ENCODE measurements around the gene PCDH15. TPM values are rescaled to one million over a fixed set of nuclear protein-coding genes. Genes with fewer than 3 reads are reported as not detected.

PCDH15 gene
- total and polyA plus RNA-seq, 2 of the 13 experiments (the other 11 are each of a cell fraction or from before 2014, with no cell fraction given): not detected

- TF ChIP-seq ARID4A (CRISPR knock-in tag; IDR thresholded peaks at IDR 0.05; ENCODE audit: borderline replicate concordance) (no peak), ZMYM4 (CRISPR knock-in tag; IDR thresholded peaks at IDR 0.05) (no peak), ZNF709 (CRISPR knock-in tag; IDR thresholded peaks at IDR 0.05) (no peak), RBM39 (IDR thresholded peaks at IDR 0.05; ENCODE audit: low read depth, low read length, poor library complexity, severe bottlenecking) (no peak), GTF3A (CRISPR knock-in tag; conservative IDR thresholded peaks at IDR 0.05) (no peak), MIXL1 (CRISPR knock-in tag; IDR thresholded peaks at IDR 0.05) (0 out of 2 replicates have a peak, but pooled peaks have one; percentile 29)
Measured at GRCh38 chr10:54800741-54801421, at the start of gene PCDH15 (continued).

- no peak for DNase-seq (ENCODE audit: low spot score)
- no TSS peak for BruUV-seq (replicated peaks)
- Histone ChIP-seq H3K4me1 (ENCODE audit: insufficient read depth, low read length) (no peaks in the 10 kb centered on the region), H3K4me3 (replicated peaks in 1 of 3; ENCODE audit: insufficient read depth in 1 of 3, low read depth in 2 of 3, low read length in 3 of 3) (no peak overlapping the region), H2AFZ (ENCODE audit: low read length) (no peak overlapping the region), H3K27ac (ENCODE audit: extremely low read length, insufficient read depth, low read length) (no peak overlapping the region), H3K27me3 (ENCODE audit: control insufficient read depth in 1 of 2, insufficient read depth in 2 of 2, low read length in 2 of 2) (no peaks in the 10 kb centered on the region), H3K4me2 (ENCODE audit: low read depth, low read length) (no peak overlapping the region), H3K9ac (ENCODE audit: insufficient read depth, low read depth, low read length) (no peak overlapping the region), H4K20me1 (ENCODE audit: insufficient read depth, low read length) (no peaks in the 10 kb centered on the region), H3K79me2 (ENCODE audit: insufficient read depth, low read length) (no peaks in the 10 kb centered on the region), H3K36me3 (replicated peaks in 1 of 2; ENCODE audit: control insufficient read depth in 1 of 2, insufficient read depth in 2 of 2, low read length in 2 of 2) (no peaks in the 10 kb centered on the region), H3K9me3 (ENCODE audit: low read length) (no peaks in the 10 kb centered on the region)
- CTCF ChIA-PET (ENCODE audit: low intra/inter-chr PET ratio, low total read pairs): no interaction called here
- FAIRE-seq: no peak
- POLR2A ChIA-PET: no interaction called here
- no peak for TF ChIP-seq E2F1 (CRISPR knock-in tag; IDR thresholded peaks at IDR 0.05)
- TF ChIP-seq ELF3 (CRISPR knock-in tag; IDR thresholded peaks at IDR 0.05): no peak
- TF ChIP-seq MLLT10 (CRISPR knock-in tag; IDR thresholded peaks at IDR 0.05): no peak
- TF ChIP-seq IKZF1 (IDR thresholded peaks at IDR 0.05): no peak
- TF ChIP-seq PHF21A (CRISPR knock-in tag; IDR thresholded peaks at IDR 0.05): no peak
- TF ChIP-seq TARDBP (CRISPR knock-in tag; IDR thresholded peaks at IDR 0.05): no peak
- no peak for ATAC-seq
- in situ Hi-C loops (cut with HindIII; ENCODE audit: extremely low pct_ligation_motif_present, low pct_unique_long_range_greater_than_20kb): no loop called here
- intact Hi-C loops (cut with micrococcal nuclease; ENCODE audit: unreplicated experiment): no loop called here
Measured at GRCh38 chr10:54843932-54844331, 42.9 kb upstream of the PCDH15 start.

Measured in HepG2 (cell line).